Endodermal cell (in vitro differentiated cells): ENCODE results near the gene UBASH3A. TPM values are rescaled to one million over a fixed set of nuclear protein-coding genes. Genes with fewer than 3 reads are reported as not detected.
A peak's percentile ranks its signal among the peaks of the same experiment; 100 is the strongest.

ENCODE experiments used
- DNase-seq: peaks from one replicate; pipeline ENCODE4 v3.0.0-alpha.2; 2017
- H3K27ac ChIP-seq: 2 replicates; pipeline ENCODE4 v1.5.1; 2013; ENCODE audit warnings: mild to moderate bottlenecking, low read depth, low read length, moderate library complexity
- H3K27me3 ChIP-seq: 2 replicates; pipeline ENCODE4 v1.6.1; 2013; ENCODE audit warnings: mild to moderate bottlenecking, low read length, moderate library complexity; ENCODE audit not compliant: insufficient read depth, control insufficient read depth, poor library complexity, severe bottlenecking
- H3K36me3 ChIP-seq: 2 replicates; pipeline ENCODE4 v1.7.0; 2013; ENCODE audit warnings: mild to moderate bottlenecking, low read length, moderate library complexity; ENCODE audit not compliant: control insufficient read depth, insufficient read depth
- H3K4me1 ChIP-seq: one replicate; pipeline ENCODE4 v1.7.0; 2013; ENCODE audit warnings: low read length; ENCODE audit not compliant: control insufficient read depth, insufficient read depth
- H3K4me3 ChIP-seq: 2 replicates; pipeline ENCODE4 v1.5.1; 2013; ENCODE audit warnings: mild to moderate bottlenecking, low read length, moderate library complexity
- H3K9ac ChIP-seq: 2 replicates; pipeline ENCODE4 v1.6.1; 2013; ENCODE audit warnings: mild to moderate bottlenecking, low read length, moderate library complexity; ENCODE audit not compliant: poor library complexity, severe bottlenecking; ENCODE audit errors: extremely low read depth
- H3K9me3 ChIP-seq: 2 replicates; pipeline ENCODE4 v1.6.1; 2013; ENCODE audit warnings: mild to moderate bottlenecking, low read length, moderate library complexity; ENCODE audit not compliant: control insufficient read depth
- H3K27ac Mint-ChIP-seq: 2 replicates; pipeline ENCODE4 v1.8.0; 2020; ENCODE audit warnings: mixed read lengths
- H3K27me3 Mint-ChIP-seq: 2 replicates; pipeline ENCODE4 v1.8.0; 2021; ENCODE audit warnings: mild to moderate bottlenecking, mixed read lengths; ENCODE audit not compliant: insufficient read depth
- H3K36me3 Mint-ChIP-seq: 2 replicates; pipeline ENCODE4 v1.8.0; 2020; ENCODE audit warnings: low read depth, mixed read lengths
- H3K4me1 Mint-ChIP-seq: 2 replicates; pipeline ENCODE4 v1.8.0; 2020; ENCODE audit warnings: mixed read lengths
- H3K4me3 Mint-ChIP-seq: 2 replicates; pipeline ENCODE4 v1.8.0; 2020; ENCODE audit warnings: mild to moderate bottlenecking, moderate library complexity, mixed read lengths
- H3K9me3 Mint-ChIP-seq: 2 replicates; pipeline ENCODE4 v1.8.0; 2020; ENCODE audit warnings: mild to moderate bottlenecking, mixed read lengths
- CTCF ChIP-seq: fragments of 200-600 bp; sonication (generic); conservative IDR thresholded peaks from 2 replicates; pipeline ENCODE4 v1.5.0; 2021; ENCODE audit warnings: antibody characterized with exemption, mild to moderate bottlenecking
- WGBS, 2 experiments: methylation state at CpG; one replicate each; pipeline versions ENCODE4 v1.1.5 to v1.1.7; 2013; ENCODE audit warnings: missing lambda C conversion rate in 2 of 2, mixed read lengths in 1 of 2; ENCODE audit not compliant: insufficient coverage in 1 of 2, insufficient read length in 1 of 2; 5-methylcytosine and 5-hydroxymethylcytosine counted together
- total RNA-seq, 2 donors: library from RNA; stranded (reverse); fragmentation: NEBNext Ultra II Directional in 1 of 2; extraction: Animal tissue kit (Norgen Biotek cat#: 25700) in 1 of 2; gene quantifications; 2 replicates in 1 of 2; 3 replicates in 1 of 2; pipeline ENCODE4 v1.2.1, GENCODE V29; 2021

UBASH3A gene
- total RNA-seq, 2 donors from 2014 or later = not detected

DNA sequence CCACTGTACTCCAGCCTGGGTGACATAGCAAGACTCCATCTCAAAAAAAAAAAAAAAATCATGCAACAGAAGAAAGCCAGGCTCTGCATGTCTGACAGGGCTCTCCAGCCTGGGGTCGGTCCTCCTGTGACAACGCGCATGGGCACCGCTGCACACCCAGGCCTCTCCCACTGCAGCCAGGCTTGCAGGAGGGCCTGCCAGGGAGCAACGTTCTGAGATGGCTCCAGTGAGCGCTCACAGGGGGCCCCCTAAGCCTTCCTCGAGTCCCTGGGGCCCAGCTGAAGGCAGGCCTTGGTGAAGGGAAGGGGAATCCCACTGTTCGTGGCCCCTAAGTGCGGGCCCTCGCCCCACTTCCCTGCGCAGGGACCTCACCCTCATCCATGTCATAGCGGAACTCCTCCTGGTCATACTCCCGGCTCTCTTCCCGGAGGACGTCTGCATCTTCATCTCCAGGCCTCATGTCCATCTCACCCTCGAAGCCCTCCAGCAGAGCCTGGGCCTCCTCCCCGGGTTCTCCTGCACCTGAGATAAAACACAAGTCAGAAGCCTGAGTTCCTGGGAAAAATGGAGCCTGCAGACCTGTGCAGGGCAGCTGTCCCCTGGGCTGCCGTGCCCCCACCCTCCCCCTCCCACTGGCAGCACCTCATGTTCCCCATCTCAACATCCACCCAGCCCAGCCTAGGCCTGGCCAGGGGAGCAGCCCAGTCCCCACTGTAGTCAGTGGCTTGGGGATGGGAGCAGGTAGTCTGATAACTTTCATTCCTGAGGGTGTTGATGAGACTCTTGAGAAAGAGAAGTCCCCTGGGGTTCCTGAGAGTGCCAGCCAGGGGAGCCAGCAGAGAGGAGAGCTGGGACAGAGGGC, 72.1 kb downstream of the UBASH3A start:
- no peak overlapping the region for H3K27ac Mint-ChIP-seq
- H3K9ac ChIP-seq = no peak overlapping the region
- H3K4me3 ChIP-seq = no peak overlapping the region
- no peaks in the 10 kb centered on the region for H3K9me3 ChIP-seq
- H3K4me3 Mint-ChIP-seq = no peak overlapping the region
- H3K9me3 Mint-ChIP-seq = no peaks in the 10 kb centered on the region
- no peak for TF ChIP-seq CTCF
- H3K4me1 Mint-ChIP-seq = peaks cover 13% of the 10 kb centered on the region
- no peaks in the 10 kb centered on the region for H3K36me3 Mint-ChIP-seq
- WGBS, 2 experiments = 94% methylated on average over 6 to 18 of the region's 18 CpGs
- peaks cover 2% of the 10 kb centered on the region for H3K27me3 Mint-ChIP-seq
- no peaks in the 10 kb centered on the region for H3K36me3 ChIP-seq
- no peak overlapping the region for H3K27ac ChIP-seq
- peaks cover 3% of the 10 kb centered on the region for H3K4me1 ChIP-seq
- H3K27me3 ChIP-seq = no peaks in the 10 kb centered on the region
- DNase-seq = peak; percentile 39

DNA sequence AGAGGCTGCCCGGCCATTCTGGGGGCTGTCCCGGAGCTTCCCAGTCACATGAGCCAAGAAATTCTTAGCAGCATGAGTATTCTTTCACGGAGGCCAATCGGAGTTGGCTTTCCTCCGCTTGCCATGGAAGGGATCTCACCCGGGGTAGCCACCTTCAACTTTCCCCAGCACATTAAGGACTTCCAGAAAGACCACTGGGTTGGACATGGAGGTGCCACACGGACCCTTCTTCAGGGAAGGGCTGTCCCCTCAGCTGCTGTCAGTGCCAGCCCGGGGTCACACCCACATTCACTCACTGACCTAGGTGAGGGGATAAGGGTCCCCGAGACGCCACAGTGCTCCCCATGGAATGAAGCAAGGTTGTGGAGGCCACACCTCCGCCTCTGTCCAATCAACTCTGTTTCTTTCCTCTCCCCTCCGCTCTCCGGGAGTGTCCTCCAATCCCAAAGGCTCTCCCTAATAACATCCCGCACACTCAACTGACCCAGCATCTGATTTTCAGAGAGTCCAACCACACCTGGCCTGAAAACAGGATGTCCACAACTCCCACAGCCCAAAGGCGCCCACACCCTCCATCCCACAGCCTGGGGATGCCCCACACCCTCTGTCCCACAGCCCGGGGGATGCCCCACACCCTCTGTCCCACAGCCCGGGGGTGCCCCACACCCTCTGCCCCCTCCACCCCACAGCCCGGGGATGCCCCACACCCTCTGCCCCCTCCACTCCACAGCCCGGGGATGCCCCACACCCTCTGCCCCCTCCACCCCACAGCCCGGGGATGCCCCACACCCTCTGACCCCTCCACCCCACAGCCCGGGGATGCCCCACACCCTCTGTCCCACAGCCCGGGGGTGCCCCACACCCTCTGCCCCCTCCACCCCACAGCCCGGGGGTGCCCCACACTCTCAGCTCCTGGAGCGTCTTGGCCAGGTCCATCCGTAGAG, 73.0 kb downstream of the UBASH3A start:
- no peak for TF ChIP-seq CTCF
- Mint-ChIP-seq H3K9me3 (peaks cover 2% of the 10 kb centered on the region), H3K36me3 (no peaks in the 10 kb centered on the region), H3K4me3 (no peak overlapping the region), H3K27me3 (peaks cover 4% of the 10 kb centered on the region), H3K4me1 (peaks cover 13% of the 10 kb centered on the region), H3K27ac (no peak overlapping the region)
- no peaks in the 10 kb centered on the region for H3K27me3 ChIP-seq
- no peak overlapping the region for H3K4me3 ChIP-seq
- no peaks in the 10 kb centered on the region for H3K36me3 ChIP-seq
- WGBS, 2 experiments = 93% methylated on average over 10 to 24 of the region's 25 CpGs
- peaks cover 3% of the 10 kb centered on the region for H3K4me1 ChIP-seq
- no peak overlapping the region for H3K9ac ChIP-seq
- no peaks in the 10 kb centered on the region for H3K9me3 ChIP-seq
- no peak overlapping the region for H3K27ac ChIP-seq
- DNase-seq = peak; percentile 20

DNA sequence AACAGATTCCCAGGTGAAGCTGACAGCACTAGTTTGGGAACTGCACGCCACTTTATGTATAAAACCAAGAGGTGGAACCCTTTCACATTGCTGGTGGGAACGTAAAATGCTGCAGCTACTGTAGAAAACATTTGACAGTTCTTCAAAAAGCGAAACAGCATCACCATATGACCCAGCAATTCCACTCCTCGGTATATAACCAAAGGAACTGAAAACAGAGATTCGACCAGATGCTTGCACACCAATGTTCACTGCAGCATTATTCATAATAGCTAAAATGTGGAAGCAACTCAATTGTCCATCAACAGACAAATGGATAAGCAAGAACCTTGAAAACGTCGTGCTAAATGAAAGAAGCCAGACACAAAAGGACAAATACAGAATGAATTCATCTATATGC, 74.8 kb downstream of the UBASH3A start:
- 90 to 98% methylated on average over 6 to 7 of the region's 7 CpGs for WGBS, 2 experiments
- H3K4me1 Mint-ChIP-seq = peaks cover 13% of the 10 kb centered on the region
- H3K9me3 ChIP-seq = no peaks in the 10 kb centered on the region
- H3K27ac Mint-ChIP-seq = no peak overlapping the region
- H3K27me3 ChIP-seq = no peaks in the 10 kb centered on the region
- no peak overlapping the region for H3K4me3 ChIP-seq
- no peak for DNase-seq
- H3K27ac ChIP-seq = no peak overlapping the region
- H3K36me3 Mint-ChIP-seq = no peaks in the 10 kb centered on the region
- peaks cover 3% of the 10 kb centered on the region for H3K4me1 ChIP-seq
- H3K9ac ChIP-seq = no peak overlapping the region
- no peaks in the 10 kb centered on the region for H3K36me3 ChIP-seq
- H3K4me3 Mint-ChIP-seq = no peak overlapping the region
- TF ChIP-seq CTCF = no peak
- H3K27me3 Mint-ChIP-seq = peaks cover 5% of the 10 kb centered on the region
- H3K9me3 Mint-ChIP-seq = peaks cover 2% of the 10 kb centered on the region
